SK-N-MC (cell line): ENCODE results near the gene NDST1.

Experiments used
- EZH2 ChIP-seq: fragments of 200-600 bp; sonication (generic); IDR thresholded peaks from one replicate; pipeline ENCODE4 v1.6.1; 2017; ENCODE audit warnings: antibody characterized with exemption
- POLR2AphosphoS5 ChIP-seq: IDR thresholded peaks from 2 replicates; pipeline ENCODE4 v1.6.1; 2012; ENCODE audit warnings: mild to moderate bottlenecking, low read depth, low read length, borderline replicate concordance

GRCh38 chr5:150528924-150529546 lies 21.1 kb downstream of the NDST1 start:
- TF ChIP-seq POLR2AphosphoS5, result no peak
- TF ChIP-seq EZH2, result no peak
